Testis (tissue), 2 donors: ENCODE data around the gene SYVN1.

Experiments
- CTCF ChIP-seq, 3 experiments: fragments of 450-650 bp in 2 of 3; fragments of 200-600 bp in 1 of 3; sonication (generic) in 1 of 3; IDR thresholded peaks; one replicate each; pipeline ENCODE4 v1.5.1; 2016 to 2019; ENCODE audit warnings: antibody characterized with exemption in 3 of 3, mild to moderate bottlenecking in 2 of 3, moderate library complexity in 1 of 3
- POLR2A ChIP-seq: fragments of 450-650 bp; IDR thresholded peaks from one replicate; pipeline ENCODE4 v1.6.1; 2017; ENCODE audit warnings: antibody characterized with exemption, mild to moderate bottlenecking, moderate library complexity

- TF ChIP-seq POLR2A = no peak
- TF ChIP-seq CTCF (IDR thresholded peaks at IDR 0.05) = no peak
Measured at GRCh38 chr11:65124480-65125196, 9.7 kb downstream of the SYVN1 start.
